Trophoblast cell (in vitro differentiated cells and primary cell): ENCODE results near the gene SLC35A4. TPM values are rescaled to one million over a fixed set of nuclear protein-coding genes. Genes with fewer than 3 reads are reported as not detected.

Source experiments
- DNase-seq, 2 donors: peaks; one replicate each; pipeline ENCODE4 v3.0.0-alpha.2; 2016
- H2AFZ ChIP-seq: 2 replicates; pipeline ENCODE4 v1.6.1; 2013; ENCODE audit warnings: low read length, moderate library complexity, mild to moderate bottlenecking; ENCODE audit not compliant: insufficient read depth, poor library complexity
- H2AK5ac ChIP-seq: 2 replicates; pipeline ENCODE4 v1.6.1; 2013; ENCODE audit warnings: mild to moderate bottlenecking, low read length
- H2BK120ac ChIP-seq: 2 replicates; pipeline ENCODE4 v1.6.1; 2013; ENCODE audit warnings: low read length, mild to moderate bottlenecking, moderate library complexity; ENCODE audit not compliant: insufficient read depth, poor library complexity
- H2BK12ac ChIP-seq: 2 replicates; pipeline ENCODE4 v1.6.1; 2013; ENCODE audit warnings: mild to moderate bottlenecking, low read length, moderate library complexity
- H2BK5ac ChIP-seq: 2 replicates; pipeline ENCODE4 v1.6.1; 2013; ENCODE audit warnings: low read length, low read depth, moderate library complexity, mild to moderate bottlenecking; ENCODE audit not compliant: poor library complexity
- H3K14ac ChIP-seq: 2 replicates; pipeline ENCODE4 v1.6.1; 2013; ENCODE audit warnings: mild to moderate bottlenecking, low read length
- H3K18ac ChIP-seq: 2 replicates; pipeline ENCODE4 v1.6.1; 2013; ENCODE audit warnings: mild to moderate bottlenecking, low read length
- H3K23ac ChIP-seq: 2 replicates; pipeline ENCODE4 v1.6.1; 2013; ENCODE audit warnings: low read length
- H3K27ac ChIP-seq: 2 replicates; pipeline ENCODE4 v1.5.1; 2013; ENCODE audit warnings: low read depth, mild to moderate bottlenecking, inconsistent platforms, low read length, moderate library complexity
- H3K27me3 ChIP-seq: 2 replicates; pipeline ENCODE4 v1.6.1; 2013; ENCODE audit warnings: inconsistent platforms, mild to moderate bottlenecking, low read length, moderate library complexity; ENCODE audit not compliant: insufficient read depth
- H3K36me3 ChIP-seq, 2 experiments: 1 replicate in 1 of 2; 2 replicates in 1 of 2; pipeline ENCODE4 v1.6.1; 2013; ENCODE audit warnings: low read length in 2 of 2, mild to moderate bottlenecking in 2 of 2, moderate library complexity in 1 of 2; ENCODE audit not compliant: insufficient read depth in 2 of 2, control insufficient read depth in 1 of 2
- H3K4ac ChIP-seq: 2 replicates; pipeline ENCODE4 v1.6.1; 2013; ENCODE audit warnings: low read depth, mild to moderate bottlenecking, low read length, moderate library complexity
- H3K4me1 ChIP-seq, 2 experiments: 1 replicate in 1 of 2; 2 replicates in 1 of 2; pipeline ENCODE4 v1.6.1; 2013; ENCODE audit warnings: low read length in 2 of 2, mild to moderate bottlenecking in 2 of 2, moderate library complexity in 1 of 2; ENCODE audit not compliant: insufficient read depth in 2 of 2, control insufficient read depth in 1 of 2
- H3K4me2 ChIP-seq: 2 replicates; pipeline ENCODE4 v1.6.1; 2013; ENCODE audit warnings: inconsistent platforms, mild to moderate bottlenecking, low read length, moderate library complexity
- H3K4me3 ChIP-seq: 2 replicates; pipeline ENCODE4 v1.5.1; 2013; ENCODE audit warnings: mild to moderate bottlenecking, low read depth, low read length, inconsistent platforms
- H3K79me1 ChIP-seq: one replicate; pipeline ENCODE4 v1.6.1; 2013; ENCODE audit warnings: low read length
- H3K79me2 ChIP-seq: 2 replicates; pipeline ENCODE4 v1.6.1; 2013; ENCODE audit warnings: low read length, mild to moderate bottlenecking; ENCODE audit not compliant: control insufficient read depth, insufficient read depth, poor library complexity
- H3K9ac ChIP-seq: 2 replicates; pipeline ENCODE4 v1.6.1; 2013; ENCODE audit warnings: mild to moderate bottlenecking, low read length
- H3K9me3 ChIP-seq: 2 replicates; pipeline ENCODE4 v1.6.1; 2013; ENCODE audit warnings: low read depth, mild to moderate bottlenecking, control low read depth, inconsistent platforms, low read length; ENCODE audit not compliant: insufficient read depth
- H4K12ac ChIP-seq: 2 replicates; pipeline ENCODE4 v1.6.1; 2013; ENCODE audit warnings: low read depth, mild to moderate bottlenecking, low read length, moderate library complexity
- H4K8ac ChIP-seq: 2 replicates; pipeline ENCODE4 v1.6.1; 2013; ENCODE audit warnings: low read depth, mild to moderate bottlenecking, low read length, moderate library complexity
- H4K91ac ChIP-seq: one replicate; pipeline ENCODE4 v1.6.1; 2013; ENCODE audit warnings: low read depth, mild to moderate bottlenecking, low read length, moderate library complexity
- WGBS: extraction: QIAGEN DNeasy Blood & Tissue Kit; methylation state at CpG from one replicate; pipeline ENCODE4 v1.1.7; 2013; ENCODE audit warnings: missing lambda C conversion rate; ENCODE audit not compliant: insufficient read length, insufficient coverage; ENCODE audit errors: extremely low coverage; 5-methylcytosine and 5-hydroxymethylcytosine counted together
- polyA plus RNA-seq: library from polyadenylated mRNA; stranded (reverse); fragments of 200-250 nt; gene quantifications from 2 replicates; pipeline ENCODE4 v1.2.3, GENCODE V29; 2013

Gene SLC35A4
- polyA plus RNA-seq: 64.7 and 66.8 TPM in 2 replicates

DNA sequence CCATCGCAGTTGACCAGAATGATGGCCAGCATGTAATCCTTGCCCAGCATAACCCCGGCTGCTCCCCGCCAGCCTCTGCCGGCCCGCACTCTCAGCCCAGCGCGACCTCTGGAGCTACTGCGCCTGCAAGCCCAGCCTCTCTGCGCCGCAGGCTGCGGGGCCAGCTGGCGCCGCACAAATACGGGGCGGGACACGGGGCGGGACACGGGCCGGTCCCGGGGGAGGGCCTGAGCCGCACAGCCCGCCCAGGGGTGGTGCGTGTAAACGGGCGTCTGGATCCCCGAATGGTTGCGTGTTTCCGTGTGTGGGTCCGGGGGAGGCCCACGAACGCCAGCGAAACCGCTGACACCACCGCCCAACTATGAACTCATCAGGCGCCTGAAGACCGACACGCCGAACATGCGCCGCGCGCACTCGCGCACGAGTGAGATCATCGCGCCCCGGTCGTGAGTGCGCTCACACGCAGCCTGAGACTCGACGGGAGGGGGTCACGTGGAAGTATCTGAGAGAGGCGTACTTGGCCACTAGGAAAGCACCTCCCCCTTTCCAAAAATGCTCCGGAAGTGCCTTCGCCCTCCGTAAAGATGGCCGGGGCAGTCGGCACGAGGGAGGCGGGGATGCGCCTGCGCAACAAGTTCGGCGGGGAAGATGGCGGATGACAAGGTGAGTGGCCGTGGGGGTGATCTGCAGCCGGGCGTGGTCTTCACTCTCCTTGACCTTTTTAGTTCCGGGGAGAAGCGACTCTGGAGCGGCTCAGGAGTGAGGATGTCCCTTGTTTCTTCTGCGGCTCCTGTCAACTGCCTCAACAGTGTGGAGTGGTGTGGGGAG is at the start of gene SLC35A4, which contains the start of gene APBB3:
Gene SLC35A4 (plus strand): TSS at position 633 of the 828 bp plus-strand sequence. CDS start 2,342 bp downstream, outside the sequence.
Gene APBB3 (minus strand): TSS at position 403 of the 828 bp plus-strand sequence. CDS start 353 bp downstream, at position 50.
- H3K9ac ChIP-seq: peak within 1 kb of the TSS; percentile 93
- no CpG with 5 or more reads among the region's 74 CpGs for WGBS

DNA sequence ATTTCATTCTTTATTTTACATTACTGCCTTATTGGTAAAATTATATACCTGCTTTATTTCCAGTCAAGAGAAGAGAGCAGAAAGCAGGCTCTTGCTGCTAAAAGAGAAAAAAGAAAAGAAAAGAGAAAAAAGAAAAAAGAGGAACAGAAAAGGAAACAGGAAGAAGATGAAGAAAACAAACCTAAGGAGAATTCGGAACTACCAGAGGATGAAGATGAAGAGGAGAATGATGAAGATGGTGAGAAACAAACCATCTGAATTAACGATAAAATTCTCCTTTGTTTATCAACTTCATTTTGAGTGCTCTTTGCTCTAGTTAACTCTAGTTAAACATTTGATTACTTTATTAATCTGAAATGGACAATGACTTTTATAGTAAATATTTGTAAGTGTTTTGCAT is 40.6 kb upstream of the SLC35A4 start:
- Histone ChIP-seq H2AK5ac (no peak overlapping the region), H4K91ac (no peak overlapping the region), H3K27ac (no peak overlapping the region), H3K79me1 (no peaks in the 10 kb centered on the region), H2BK5ac (no peak overlapping the region), H2AFZ (no peak overlapping the region), H3K79me2 (no peaks in the 10 kb centered on the region), H3K9ac (no peak overlapping the region), H2BK12ac (no peak overlapping the region), H3K18ac (no peak overlapping the region), H3K4ac (no peak overlapping the region), H3K4me1 (no peaks in the 10 kb centered on the region), H3K9me3 (no peaks in the 10 kb centered on the region), H3K23ac (no peak overlapping the region), H2BK120ac (no peak overlapping the region), H3K4me3 (no peak overlapping the region), H3K4me2 (no peak overlapping the region), H3K14ac (no peak overlapping the region), H4K8ac (no peak overlapping the region), H4K12ac (no peak overlapping the region), H3K36me3 (peaks cover 18 to 20% of the 10 kb centered on the region in 2 experiments), H3K27me3 (no peaks in the 10 kb centered on the region)
- DNase-seq: no peak
- no CpG with 5 or more reads among the region's 2 CpGs for WGBS

More for the DNA sequence above, at the start of gene SLC35A4, which contains the start of gene APBB3:
- H2BK5ac ChIP-seq: peak within 1 kb of the TSS; percentile 74
- peak within 1 kb of the TSS; percentile 67 for H2BK120ac ChIP-seq
- H3K4ac ChIP-seq: peak within 1 kb of the TSS; percentile 67
- peaks cover 10% of the 10 kb centered on the region for H3K79me2 ChIP-seq
- H2AK5ac ChIP-seq: peak within 1 kb of the TSS; percentile 51
- peak within 1 kb of the TSS; percentile 94 for H4K8ac ChIP-seq
- peak within 1 kb of the TSS; percentile 97 for H4K12ac ChIP-seq
- DNase-seq: peak; percentile 98 to 99
- H3K14ac ChIP-seq: peak within 1 kb of the TSS; percentile 89
- no peak within 1 kb of the TSS for H2BK12ac ChIP-seq
- H3K4me1 ChIP-seq: peaks cover 7 to 28% of the 10 kb centered on the region in 2 experiments
- peak within 1 kb of the TSS; percentile 92 for H4K91ac ChIP-seq
- H2AFZ ChIP-seq: peak within 1 kb of the TSS; percentile 93
- H3K18ac ChIP-seq: peak within 1 kb of the TSS; percentile 85
- no peak within 1 kb of the TSS for H3K23ac ChIP-seq
- H3K36me3 ChIP-seq: peaks cover 30 to 31% of the 10 kb centered on the region in 2 experiments
- H3K27ac ChIP-seq: peak within 1 kb of the TSS; percentile 61
- H3K9me3 ChIP-seq: no peaks in the 10 kb centered on the region
- peaks cover 11% of the 10 kb centered on the region for H3K79me1 ChIP-seq
- H3K4me3 ChIP-seq: peak within 1 kb of the TSS; percentile 88
- H3K4me2 ChIP-seq: peak within 1 kb of the TSS; percentile 85
- H3K27me3 ChIP-seq: no peaks in the 10 kb centered on the region

DNA sequence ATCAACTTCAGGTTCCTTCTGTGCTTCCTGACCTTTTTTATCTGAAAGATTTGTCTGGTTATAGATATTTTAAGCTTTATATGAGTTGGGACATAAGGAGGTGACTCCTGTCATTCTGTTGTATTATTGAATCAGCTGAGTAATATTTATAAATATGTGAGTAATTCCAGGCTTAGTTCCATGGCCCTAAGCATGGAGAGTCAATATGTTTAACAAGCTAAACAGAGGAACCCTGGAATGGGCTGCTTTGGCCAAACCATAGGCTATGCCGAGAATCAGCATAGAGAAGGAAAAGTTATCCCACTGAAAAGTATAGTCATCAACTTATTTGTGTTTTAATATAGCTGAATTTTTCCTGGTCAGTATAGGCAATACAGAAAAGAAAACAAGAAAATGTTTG is 24.4 kb upstream of the SLC35A4 start:
- Histone ChIP-seq H3K9me3 (no peaks in the 10 kb centered on the region), H4K12ac (no peak overlapping the region), H3K4me2 (no peak overlapping the region), H2AFZ (no peak overlapping the region), H2BK120ac (no peak overlapping the region), H4K8ac (no peak overlapping the region), H3K27me3 (no peaks in the 10 kb centered on the region), H3K79me2 (no peaks in the 10 kb centered on the region), H2BK5ac (no peak overlapping the region), H2BK12ac (no peak overlapping the region), H3K9ac (no peak overlapping the region), H2AK5ac (no peak overlapping the region), H3K27ac (no peak overlapping the region), H3K79me1 (no peaks in the 10 kb centered on the region), H3K4ac (no peak overlapping the region), H3K23ac (no peak overlapping the region), H3K4me3 (no peak overlapping the region), H3K36me3 (peaks cover 16 to 23% of the 10 kb centered on the region in 2 experiments), H3K4me1 (no peaks in the 10 kb centered on the region), H3K14ac (no peak overlapping the region), H4K91ac (no peak overlapping the region), H3K18ac (no peak overlapping the region)
- no peak for DNase-seq
- WGBS: no CpG with 5 or more reads among the region's 1 CpG

GRCh38 chr5:140542972-140543371 is 21.7 kb upstream of the SLC35A4 start:
- Histone ChIP-seq H2BK5ac (no peak overlapping the region), H3K36me3 (peaks cover 8 to 18% of the 10 kb centered on the region in 2 experiments), H2AK5ac (no peak overlapping the region), H4K91ac (no peak overlapping the region), H4K12ac (no peak overlapping the region), H3K14ac (no peak overlapping the region), H2BK12ac (no peak overlapping the region), H3K79me2 (no peaks in the 10 kb centered on the region), H3K9me3 (no peaks in the 10 kb centered on the region), H2BK120ac (no peak overlapping the region), H3K4me3 (no peak overlapping the region), H3K79me1 (no peaks in the 10 kb centered on the region), H3K18ac (no peak overlapping the region), H3K23ac (no peak overlapping the region), H4K8ac (no peak overlapping the region), H3K4me2 (no peak overlapping the region), H3K9ac (no peak overlapping the region), H3K27me3 (no peaks in the 10 kb centered on the region), H3K4me1 (peaks cover 7 to 12% of the 10 kb centered on the region in 2 experiments), H3K4ac (no peak overlapping the region), H3K27ac (no peak overlapping the region), H2AFZ (no peak overlapping the region)
- DNase-seq: no peak
- no CpG with 5 or more reads among the region's 5 CpGs for WGBS
